SK-N-SH treated with all-trans-retinoic acid at 6 μM for 48 hours (cell line): Measurements from ENCODE around the gene MYNN.

Experiments used
- CREB5 ChIP-seq: fragments of 250-450 bp; sonication (Bioruptor Pico); IDR thresholded peaks from 2 replicates; pipeline ENCODE4 v1.5.1; 2020; ENCODE audit warnings: low read depth, mild to moderate bottlenecking, moderate library complexity
- CSDC2 ChIP-seq: fragments of 250-450 bp; sonication (Bioruptor Pico); IDR thresholded peaks from 2 replicates; pipeline ENCODE4 v1.5.0; 2020; ENCODE audit warnings: mild to moderate bottlenecking, moderate library complexity
- ESRRG ChIP-seq: fragments of 250-450 bp; sonication (Bioruptor Pico); IDR thresholded peaks from 2 replicates; pipeline ENCODE4 v1.6.1; 2021; ENCODE audit warnings: mild to moderate bottlenecking
- OSR1 ChIP-seq: fragments of 250-450 bp; sonication (Bioruptor Pico); IDR thresholded peaks from 2 replicates; pipeline ENCODE4 v1.8.0; 2022; ENCODE audit warnings: moderate library complexity, mild to moderate bottlenecking, inconsistent platforms
- PATZ1 ChIP-seq: fragments of 250-450 bp; sonication (Bioruptor Pico); IDR thresholded peaks from 2 replicates; pipeline ENCODE4 v1.8.0; 2020; ENCODE audit warnings: mild to moderate bottlenecking, moderate library complexity, borderline replicate concordance
- POU6F1 ChIP-seq: fragments of 250-450 bp; sonication (Bioruptor Pico); IDR thresholded peaks from 2 replicates; pipeline ENCODE4 v1.8.0; 2021; ENCODE audit warnings: low read depth, mild to moderate bottlenecking, moderate library complexity, borderline replicate concordance
- PPARA ChIP-seq: fragments of 250-450 bp; sonication (Bioruptor Pico); IDR thresholded peaks from 2 replicates; pipeline ENCODE4 v1.5.0; 2020; ENCODE audit warnings: mild to moderate bottlenecking, borderline replicate concordance
- TSHZ2 ChIP-seq: fragments of 250-450 bp; sonication (Bioruptor Pico); IDR thresholded peaks from 2 replicates; pipeline ENCODE4 v1.5.0; 2020; ENCODE audit warnings: mild to moderate bottlenecking, moderate library complexity
- ZC3H10 ChIP-seq: fragments of 250-450 bp; sonication (Bioruptor Pico); IDR thresholded peaks from 2 replicates; pipeline ENCODE4 v1.5.1; 2021; ENCODE audit warnings: mild to moderate bottlenecking, moderate library complexity
- ZFP3 ChIP-seq: fragments of 250-450 bp; sonication (Bioruptor Pico); IDR thresholded peaks from 2 replicates; pipeline ENCODE4 v1.5.0; 2020; ENCODE audit warnings: mild to moderate bottlenecking, moderate library complexity
- ZFP30 ChIP-seq: fragments of 450-650 bp; formaldehyde crosslinking; IDR thresholded peaks from 2 replicates; pipeline ENCODE4 v1.5.0; 2022; ENCODE audit warnings: mild to moderate bottlenecking, moderate library complexity
- ZNF70 ChIP-seq: fragments of 450-650 bp; formaldehyde crosslinking; IDR thresholded peaks from 2 replicates; pipeline ENCODE4 v1.5.0; 2020; ENCODE audit warnings: mild to moderate bottlenecking, moderate library complexity

- TF ChIP-seq PATZ1 (CRISPR knock-in tag) = no peak
- TF ChIP-seq CREB5 (CRISPR knock-in tag) = no peak
- no peak for TF ChIP-seq OSR1
- no peak for TF ChIP-seq ZNF70 (CRISPR knock-in tag)
- TF ChIP-seq POU6F1 (CRISPR knock-in tag) = no peak
- TF ChIP-seq ZFP3 (CRISPR knock-in tag) = no peak
- no peak for TF ChIP-seq ESRRG (CRISPR knock-in tag)
- TF ChIP-seq ZFP30 (CRISPR knock-in tag) = no peak
- no peak for TF ChIP-seq TSHZ2 (CRISPR knock-in tag)
- TF ChIP-seq PPARA (CRISPR knock-in tag) = no peak
- no peak for TF ChIP-seq ZC3H10 (CRISPR knock-in tag)
- TF ChIP-seq CSDC2 = no peak
Observed at GRCh38 chr3:169750665-169751064, 22.5 kb upstream of the MYNN start.
